IMR-90 (cell line): Measurements from ENCODE around the gene ADCYAP1R1.

ENCODE experiments used
- BHLHE40 ChIP-seq: fragments of 150-350 bp; IDR thresholded peaks from 2 replicates; pipeline ENCODE4 v1.6.1; 2016; ENCODE audit warnings: mild to moderate bottlenecking, low read depth, low read length
- CEBPB ChIP-seq: IDR thresholded peaks from 2 replicates; pipeline ENCODE4 v1.6.1; 2012; ENCODE audit warnings: low read depth, low read length, improper control_type of control experiment
- CTCF ChIP-seq: conservative IDR thresholded peaks from 2 replicates; pipeline ENCODE4 v1.5.1; 2012; ENCODE audit warnings: mild to moderate bottlenecking, low read depth, low read length, improper control_type of control experiment
- ELK1 ChIP-seq: fragments of 150-350 bp; IDR thresholded peaks from 2 replicates; pipeline ENCODE4 v1.6.1; 2016; ENCODE audit warnings: low read depth, mild to moderate bottlenecking, low read length, moderate library complexity, borderline replicate concordance
- FOS ChIP-seq: fragments of 150-350 bp; IDR thresholded peaks from 2 replicates; pipeline ENCODE4 v1.6.1; 2016; ENCODE audit warnings: low read depth, low read length
- MAFK ChIP-seq: IDR thresholded peaks from 2 replicates; pipeline ENCODE4 v1.6.1; 2012; ENCODE audit warnings: low read depth, low read length, improper control_type of control experiment
- MXI1 ChIP-seq: IDR thresholded peaks from 2 replicates; pipeline ENCODE4 v1.6.1; 2012; ENCODE audit warnings: low read depth, mild to moderate bottlenecking, low read length, moderate library complexity, borderline replicate concordance
- NFE2L2 ChIP-seq: fragments of 150-350 bp; IDR thresholded peaks from 2 replicates; pipeline ENCODE4 v1.6.1; 2016; ENCODE audit warnings: low read depth, mild to moderate bottlenecking, low read length
- POLR2A ChIP-seq: IDR thresholded peaks from 2 replicates; pipeline ENCODE4 v1.6.1; 2012; ENCODE audit warnings: mild to moderate bottlenecking, low read depth, low read length
- RAD21 ChIP-seq: IDR thresholded peaks from 2 replicates; pipeline ENCODE4 v1.6.1; 2012; ENCODE audit warnings: low read length, improper control_type of control experiment
- RCOR1 ChIP-seq: IDR thresholded peaks from 2 replicates; pipeline ENCODE4 v1.6.1; 2012; ENCODE audit warnings: mild to moderate bottlenecking, low read length, improper control_type of control experiment; ENCODE audit not compliant: insufficient replicate concordance
- USF2 ChIP-seq: fragments of 150-350 bp; IDR thresholded peaks from 2 replicates; pipeline ENCODE4 v1.6.1; 2017; ENCODE audit warnings: mild to moderate bottlenecking, antibody characterized with exemption, low read length, low read depth

- TF ChIP-seq MAFK (no peak), POLR2A (no peak), CTCF (no peak), RCOR1 (no peak), NFE2L2 (no peak), MXI1 (no peak), CEBPB (no peak), RAD21 (no peak), FOS (no peak), BHLHE40 (no peak), USF2 (no peak), ELK1 (no peak)
These were observed 26.4 kb downstream of the ADCYAP1R1 start for GRCh38 chr7:31078363-31078990.
